HEK293 (cell line): Measurements from ENCODE around the gene RNF11.

Source experiments
- TCF7L2 ChIP-seq: IDR thresholded peaks from 2 replicates; pipeline ENCODE4 v1.6.1; 2011; ENCODE audit warnings: low read depth, mild to moderate bottlenecking, inconsistent platforms, low read length, moderate library complexity, borderline replicate concordance
- ZBTB20 ChIP-seq: fragments of 450-650 bp; formaldehyde crosslinking; IDR thresholded peaks from 2 replicates; pipeline ENCODE4 v1.5.1; 2016; ENCODE audit warnings: missing biosample characterization, missing genetic modification characterization
- ZNF416 ChIP-seq: fragments of 450-650 bp; formaldehyde crosslinking; IDR thresholded peaks from 2 replicates; pipeline ENCODE4 v1.5.1; 2016; ENCODE audit warnings: missing biosample characterization, missing genetic modification characterization
- ZNF48 ChIP-seq: fragments of 450-650 bp; formaldehyde crosslinking; IDR thresholded peaks from 2 replicates; pipeline ENCODE4 v1.5.1; 2016; ENCODE audit warnings: missing biosample characterization, missing genetic modification characterization
- ZNF623 ChIP-seq: fragments of 450-650 bp; formaldehyde crosslinking; IDR thresholded peaks from 2 replicates; pipeline ENCODE4 v1.5.1; 2016; ENCODE audit warnings: missing biosample characterization, missing genetic modification characterization
- ZNF639 ChIP-seq: fragments of 450-650 bp; formaldehyde crosslinking; IDR thresholded peaks from 2 replicates; pipeline ENCODE4 v1.5.1; 2016; ENCODE audit warnings: missing biosample characterization, missing genetic modification characterization
- ZNF664 ChIP-seq: fragments of 450-650 bp; formaldehyde crosslinking; IDR thresholded peaks from 2 replicates; pipeline ENCODE4 v1.5.1; 2016; ENCODE audit warnings: missing biosample characterization, missing genetic modification characterization
- ZNF707 ChIP-seq: fragments of 450-650 bp; formaldehyde crosslinking; IDR thresholded peaks from 2 replicates; pipeline ENCODE4 v1.5.1; 2016; ENCODE audit warnings: missing biosample characterization, missing genetic modification characterization
- TF ChIP-seq, protein P1 (sequence below): fragments of 450-650 bp; formaldehyde crosslinking; IDR thresholded peaks from 2 replicates; pipeline ENCODE4 v1.5.1; 2016; ENCODE audit warnings: missing biosample characterization, missing genetic modification characterization
- TF ChIP-seq, protein P2 (sequence below): fragments of 450-650 bp; formaldehyde crosslinking; IDR thresholded peaks from 2 replicates; pipeline ENCODE4 v1.5.1; 2016; ENCODE audit warnings: missing biosample characterization, missing genetic modification characterization

GRCh38 chr1:51308636-51309035 lies 72.6 kb downstream of the RNF11 start:
- TF ChIP-seq, protein P1, sequence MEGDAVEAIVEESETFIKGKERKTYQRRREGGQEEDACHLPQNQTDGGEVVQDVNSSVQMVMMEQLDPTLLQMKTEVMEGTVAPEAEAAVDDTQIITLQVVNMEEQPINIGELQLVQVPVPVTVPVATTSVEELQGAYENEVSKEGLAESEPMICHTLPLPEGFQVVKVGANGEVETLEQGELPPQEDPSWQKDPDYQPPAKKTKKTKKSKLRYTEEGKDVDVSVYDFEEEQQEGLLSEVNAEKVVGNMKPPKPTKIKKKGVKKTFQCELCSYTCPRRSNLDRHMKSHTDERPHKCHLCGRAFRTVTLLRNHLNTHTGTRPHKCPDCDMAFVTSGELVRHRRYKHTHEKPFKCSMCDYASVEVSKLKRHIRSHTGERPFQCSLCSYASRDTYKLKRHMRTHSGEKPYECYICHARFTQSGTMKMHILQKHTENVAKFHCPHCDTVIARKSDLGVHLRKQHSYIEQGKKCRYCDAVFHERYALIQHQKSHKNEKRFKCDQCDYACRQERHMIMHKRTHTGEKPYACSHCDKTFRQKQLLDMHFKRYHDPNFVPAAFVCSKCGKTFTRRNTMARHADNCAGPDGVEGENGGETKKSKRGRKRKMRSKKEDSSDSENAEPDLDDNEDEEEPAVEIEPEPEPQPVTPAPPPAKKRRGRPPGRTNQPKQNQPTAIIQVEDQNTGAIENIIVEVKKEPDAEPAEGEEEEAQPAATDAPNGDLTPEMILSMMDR (tag by site-specific recombination): no peak
- TF ChIP-seq ZNF416 (tag by site-specific recombination) (no peak), ZNF664 (no peak), ZNF639 (tag by site-specific recombination) (no peak), ZNF707 (tag by site-specific recombination) (no peak), TCF7L2 (no peak), ZBTB20 (tag by site-specific recombination) (no peak), ZNF623 (tag by site-specific recombination) (no peak), ZNF48 (tag by site-specific recombination) (no peak)
- TF ChIP-seq, protein P2, sequence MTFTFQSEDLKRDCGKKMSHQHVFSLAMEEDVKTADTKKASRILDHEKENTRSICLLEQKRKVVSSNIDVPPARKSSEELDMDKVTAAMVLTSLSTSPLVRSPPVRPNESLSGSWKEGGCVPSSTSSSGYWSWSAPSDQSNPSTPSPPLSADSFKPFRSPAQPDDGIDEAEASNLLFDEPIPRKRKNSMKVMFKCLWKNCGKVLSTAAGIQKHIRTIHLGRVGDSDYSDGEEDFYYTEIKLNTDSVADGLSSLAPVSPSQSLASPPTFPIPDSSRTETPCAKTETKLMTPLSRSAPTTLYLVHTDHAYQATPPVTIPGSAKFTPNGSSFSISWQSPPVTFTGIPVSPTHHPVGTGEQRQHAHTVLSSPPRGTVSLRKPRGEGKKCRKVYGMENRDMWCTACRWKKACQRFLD: no peak
